Measurements from ENCODE around the gene USP3. TPM values are rescaled to one million over a fixed set of nuclear protein-coding genes. Genes with fewer than 3 reads are reported as not detected.

The USP3 gene
- total and polyA plus RNA-seq, 3 donors from 2014 or later: 23.2 to 43.1 (median 38.5) TPM

GRCh38 chr15:63481105-63481810 lies 23.1 kb upstream of the USP3 start:
- intact Hi-C loops (cut with DNase I; ENCODE audit: low total_unique reads): no loop called here
- Histone ChIP-seq H3K36me3 (ENCODE audit: low read depth, missing control alignments) (no peaks in the 10 kb centered on the region), H3K27ac (no peak overlapping the region), H3K27me3 (no peaks in the 10 kb centered on the region), H3K4me1 (no peaks in the 10 kb centered on the region), H3K9me3 (no peaks in the 10 kb centered on the region), H3K4me3 (no peak overlapping the region)
- TF ChIP-seq POLR2A (IDR thresholded peaks at IDR 0.05) (no peak), CTCF (IDR thresholded peaks at IDR 0.05) (no peak)
- DNase-seq: no peak
- WGBS, 2 donors: 88 to 92% methylated on average over 3 of the region's 3 CpGs

GRCh38 chr15:63482874-63483323 lies 21.5 kb upstream of the USP3 start:
- Histone ChIP-seq H3K9me3 (no peaks in the 10 kb centered on the region), H3K4me1 (no peaks in the 10 kb centered on the region), H3K27ac (no peak overlapping the region), H3K27me3 (no peaks in the 10 kb centered on the region), H3K36me3 (ENCODE audit: low read depth, missing control alignments) (no peaks in the 10 kb centered on the region), H3K4me3 (no peak overlapping the region)
- no peak for TF ChIP-seq CTCF (IDR thresholded peaks at IDR 0.05)
- no peak for TF ChIP-seq POLR2A (IDR thresholded peaks at IDR 0.05)
- no peak for DNase-seq
- intact Hi-C loops (cut with DNase I; ENCODE audit: low total_unique reads): no loop called here
- WGBS, 2 donors: 79 to 81% methylated on average over 7 of the region's 7 CpGs

- intact Hi-C loops (cut with DNase I; ENCODE audit: low total_unique reads): no loop called here
- H3K9me3 ChIP-seq: no peaks in the 10 kb centered on the region
- TF ChIP-seq POLR2A (IDR thresholded peaks at IDR 0.05) (no peak), CTCF (IDR thresholded peaks at IDR 0.05) (no peak)
- no peaks in the 10 kb centered on the region for H3K36me3 ChIP-seq (ENCODE audit: low read depth, missing control alignments)
- 70 to 83% methylated on average over 6 of the region's 6 CpGs for WGBS, 2 donors
- no peaks in the 10 kb centered on the region for H3K4me1 ChIP-seq
- no peak for DNase-seq
- H3K27ac ChIP-seq: no peak overlapping the region
- H3K27me3 ChIP-seq: no peaks in the 10 kb centered on the region
- H3K4me3 ChIP-seq: no peak overlapping the region
Measured at GRCh38 chr15:63483521-63484371, 20.6 kb upstream of the USP3 start.

- no peak overlapping the region for H3K4me3 ChIP-seq
- no peaks in the 10 kb centered on the region for H3K9me3 ChIP-seq
- TF ChIP-seq CTCF (IDR thresholded peaks at IDR 0.05) (no peak), POLR2A (IDR thresholded peaks at IDR 0.05) (no peak)
- DNase-seq: no peak
- no peaks in the 10 kb centered on the region for H3K36me3 ChIP-seq (ENCODE audit: low read depth, missing control alignments)
- H3K27me3 ChIP-seq: no peaks in the 10 kb centered on the region
- H3K27ac ChIP-seq: no peak overlapping the region
- intact Hi-C loops (cut with DNase I; ENCODE audit: low total_unique reads): no loop called here
- H3K4me1 ChIP-seq: no peaks in the 10 kb centered on the region
- 77% methylated on average over 6 of the region's 6 CpGs for WGBS, 2 donors
Measured at GRCh38 chr15:63484433-63485186, 19.8 kb upstream of the USP3 start.

Measured in testis (tissue), 3 donors.